Ovary (tissue), 3 donors: ENCODE results near the gene PRKCE.
"Not testable (repeated sequence)": the region's sequence is repeated elsewhere in the genome, so short reads cannot be mapped to it uniquely, and the experiment has no call there.

Experiments used
- CTCF ChIP-seq, 3 donors: fragments of 450-650 bp in 2 of 3; fragments of 200-600 bp in 1 of 3; IDR thresholded peaks; one replicate each; pipeline versions ENCODE4 v1.5.1 to v1.8.0; 2016 to 2022; ENCODE audit warnings: antibody characterized with exemption in 3 of 3, mild to moderate bottlenecking in 1 of 3
- EP300 ChIP-seq: sonication (generic); formaldehyde crosslinking; IDR thresholded peaks from one replicate; pipeline ENCODE4 v1.6.1; 2017; ENCODE audit warnings: antibody characterized with exemption
- POLR2A ChIP-seq: fragments of 450-650 bp; IDR thresholded peaks from one replicate; pipeline ENCODE4 v1.6.1; 2017; ENCODE audit warnings: antibody characterized with exemption, mild to moderate bottlenecking, moderate library complexity
- donor health status: DM: no; HTN: no; CAD: no.

DNA sequence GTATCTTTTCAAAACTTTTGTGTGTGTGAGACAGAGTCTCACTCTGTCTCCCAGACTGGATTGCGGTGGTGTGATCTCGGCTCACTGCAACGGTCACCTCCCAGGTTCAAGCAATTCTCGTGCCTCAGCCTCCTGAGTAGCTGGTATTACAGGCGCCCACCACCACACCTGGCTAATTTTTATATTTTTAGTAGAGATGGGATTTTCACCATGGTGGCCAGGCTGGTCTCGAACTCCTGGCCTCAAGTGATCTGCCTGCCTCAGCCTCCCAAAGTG, 238.8 kb downstream of the PRKCE start:
- TF ChIP-seq CTCF (IDR thresholded peaks at IDR 0.05); EP300; POLR2A: not testable (repeated sequence)
